SK-N-SH treated with all-trans-retinoic acid at 6 μM for 48 hours (cell line): Measurements from ENCODE around the gene IRAG1.

Experiments
- ATAC-seq: fragments of 200-7000 bp; cut with Tn5 transposase; 3 replicates; pipeline ENCODE4 v1.9.1; 2020; ENCODE audit warnings: mild to moderate bottlenecking, moderate library complexity
- ARNTL ChIP-seq: fragments of 450-650 bp; formaldehyde crosslinking; IDR thresholded peaks from 2 replicates; pipeline ENCODE4 v1.5.0; 2020; ENCODE audit warnings: low read depth, mild to moderate bottlenecking, moderate library complexity, borderline replicate concordance
- BACH2 ChIP-seq: fragments of 250-450 bp; sonication (Bioruptor Pico); IDR thresholded peaks from 2 replicates; pipeline ENCODE4 v1.9.0; 2021; ENCODE audit warnings: mild to moderate bottlenecking, borderline replicate concordance
- CSDC2 ChIP-seq: fragments of 250-450 bp; sonication (Bioruptor Pico); IDR thresholded peaks from 2 replicates; pipeline ENCODE4 v1.5.0; 2020; ENCODE audit warnings: mild to moderate bottlenecking, moderate library complexity
- ESRRG ChIP-seq: fragments of 250-450 bp; sonication (Bioruptor Pico); IDR thresholded peaks from 2 replicates; pipeline ENCODE4 v1.6.1; 2021; ENCODE audit warnings: mild to moderate bottlenecking
- ISL1 ChIP-seq: fragments of 250-450 bp; sonication (Bioruptor Pico); IDR thresholded peaks from 2 replicates; pipeline ENCODE4 v2.1.2; 2022; ENCODE audit warnings: mild to moderate bottlenecking, moderate library complexity
- OSR1 ChIP-seq: fragments of 250-450 bp; sonication (Bioruptor Pico); IDR thresholded peaks from 2 replicates; pipeline ENCODE4 v1.8.0; 2022; ENCODE audit warnings: moderate library complexity, mild to moderate bottlenecking, inconsistent platforms
- PPARA ChIP-seq: fragments of 250-450 bp; sonication (Bioruptor Pico); IDR thresholded peaks from 2 replicates; pipeline ENCODE4 v1.5.0; 2020; ENCODE audit warnings: mild to moderate bottlenecking, borderline replicate concordance
- RARB ChIP-seq: fragments of 250-450 bp; sonication (Bioruptor Pico); IDR thresholded peaks from 2 replicates; pipeline ENCODE4 v1.8.0; 2021; ENCODE audit warnings: mild to moderate bottlenecking, moderate library complexity
- SNAI2 ChIP-seq: fragments of 250-450 bp; sonication (Bioruptor Pico); IDR thresholded peaks from 2 replicates; pipeline ENCODE4 v1.5.0; 2020; ENCODE audit warnings: mild to moderate bottlenecking, moderate library complexity
- TCF4 ChIP-seq: fragments of 250-450 bp; sonication (Bioruptor Pico); IDR thresholded peaks from 2 replicates; pipeline ENCODE4 v1.8.0; 2021; ENCODE audit warnings: mild to moderate bottlenecking, moderate library complexity, borderline replicate concordance
- ZC3H10 ChIP-seq: fragments of 250-450 bp; sonication (Bioruptor Pico); IDR thresholded peaks from 2 replicates; pipeline ENCODE4 v1.5.1; 2021; ENCODE audit warnings: mild to moderate bottlenecking, moderate library complexity
- ZFP3 ChIP-seq: fragments of 250-450 bp; sonication (Bioruptor Pico); IDR thresholded peaks from 2 replicates; pipeline ENCODE4 v1.5.0; 2020; ENCODE audit warnings: mild to moderate bottlenecking, moderate library complexity
- ZFP30 ChIP-seq: fragments of 450-650 bp; formaldehyde crosslinking; IDR thresholded peaks from 2 replicates; pipeline ENCODE4 v1.5.0; 2022; ENCODE audit warnings: mild to moderate bottlenecking, moderate library complexity
- ZNF565 ChIP-seq: fragments of 450-650 bp; formaldehyde crosslinking; conservative IDR thresholded peaks from 2 replicates; pipeline ENCODE4 v1.5.0; 2020; ENCODE audit warnings: low read depth, mild to moderate bottlenecking, moderate library complexity
- ZNF70 ChIP-seq: fragments of 450-650 bp; formaldehyde crosslinking; IDR thresholded peaks from 2 replicates; pipeline ENCODE4 v1.5.0; 2020; ENCODE audit warnings: mild to moderate bottlenecking, moderate library complexity
- ZNF8 ChIP-seq: fragments of 450-650 bp; formaldehyde crosslinking; IDR thresholded peaks from 2 replicates; pipeline ENCODE4 v1.5.0; 2020; ENCODE audit warnings: mild to moderate bottlenecking, moderate library complexity
- TF ChIP-seq, protein P1 (sequence below): fragments of 250-450 bp; sonication (Bioruptor Pico); IDR thresholded peaks from 2 replicates; pipeline ENCODE4 v1.5.1; 2020; ENCODE audit warnings: low read depth, mild to moderate bottlenecking, moderate library complexity
- TF ChIP-seq, protein P2 (sequence below): fragments of 250-450 bp; sonication (Bioruptor Pico); IDR thresholded peaks from 2 replicates; pipeline ENCODE4 v1.5.1; 2021; ENCODE audit warnings: mild to moderate bottlenecking, moderate library complexity
- TF ChIP-seq, protein P3 (sequence below): fragments of 250-450 bp; sonication (Bioruptor Pico); IDR thresholded peaks from 2 replicates; pipeline ENCODE4 v1.5.0; 2020; ENCODE audit warnings: mild to moderate bottlenecking, moderate library complexity
- TF ChIP-seq, protein P4 (sequence below): fragments of 250-450 bp; sonication (Bioruptor Pico); IDR thresholded peaks from 2 replicates; pipeline ENCODE4 v1.8.0; 2021; ENCODE audit warnings: low read depth, mild to moderate bottlenecking, moderate library complexity, borderline replicate concordance
- TF ChIP-seq, protein P5 (sequence below): fragments of 250-450 bp; sonication (Bioruptor Pico); IDR thresholded peaks from 2 replicates; pipeline ENCODE4 v1.8.0; 2020; ENCODE audit warnings: mild to moderate bottlenecking, moderate library complexity, borderline replicate concordance

IRAG1 gene

DNA sequence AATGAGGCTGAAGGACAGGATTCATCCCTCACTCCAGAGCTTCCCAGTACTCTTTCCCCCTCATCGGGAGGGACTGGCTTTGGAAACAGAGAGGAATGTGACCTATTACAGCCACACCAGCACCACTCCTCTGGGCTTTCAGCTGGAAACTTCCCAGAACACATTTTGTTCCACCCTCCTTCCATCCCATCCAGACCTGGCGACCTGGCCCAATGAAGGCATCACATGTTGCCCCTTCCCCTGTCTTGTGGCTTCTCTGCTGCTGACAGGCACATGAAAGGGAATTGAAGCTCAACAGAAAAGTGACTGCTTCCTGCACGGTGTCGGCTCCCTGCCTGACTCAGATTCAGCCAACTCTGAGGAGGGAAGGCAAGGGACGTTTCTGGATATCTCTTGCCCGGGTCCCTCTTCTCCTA lies 19.1 kb downstream of the IRAG1 start:
- TF ChIP-seq ZFP3 (CRISPR knock-in tag) (no peak), SNAI2 (CRISPR knock-in tag) (no peak), RARB (no peak), OSR1 (CRISPR knock-in tag) (no peak), ZFP30 (no peak), ARNTL (no peak), ZNF8 (CRISPR knock-in tag) (no peak), ZC3H10 (CRISPR knock-in tag) (no peak)
- TF ChIP-seq, protein P1, sequence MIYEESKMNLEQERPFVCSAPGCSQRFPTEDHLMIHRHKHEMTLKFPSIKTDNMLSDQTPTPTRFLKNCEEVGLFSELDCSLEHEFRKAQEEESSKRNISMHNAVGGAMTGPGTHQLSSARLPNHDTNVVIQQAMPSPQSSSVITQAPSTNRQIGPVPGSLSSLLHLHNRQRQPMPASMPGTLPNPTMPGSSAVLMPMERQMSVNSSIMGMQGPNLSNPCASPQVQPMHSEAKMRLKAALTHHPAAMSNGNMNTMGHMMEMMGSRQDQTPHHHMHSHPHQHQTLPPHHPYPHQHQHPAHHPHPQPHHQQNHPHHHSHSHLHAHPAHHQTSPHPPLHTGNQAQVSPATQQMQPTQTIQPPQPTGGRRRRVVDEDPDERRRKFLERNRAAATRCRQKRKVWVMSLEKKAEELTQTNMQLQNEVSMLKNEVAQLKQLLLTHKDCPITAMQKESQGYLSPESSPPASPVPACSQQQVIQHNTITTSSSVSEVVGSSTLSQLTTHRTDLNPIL (CRISPR knock-in tag): no peak
- TF ChIP-seq, protein P2, sequence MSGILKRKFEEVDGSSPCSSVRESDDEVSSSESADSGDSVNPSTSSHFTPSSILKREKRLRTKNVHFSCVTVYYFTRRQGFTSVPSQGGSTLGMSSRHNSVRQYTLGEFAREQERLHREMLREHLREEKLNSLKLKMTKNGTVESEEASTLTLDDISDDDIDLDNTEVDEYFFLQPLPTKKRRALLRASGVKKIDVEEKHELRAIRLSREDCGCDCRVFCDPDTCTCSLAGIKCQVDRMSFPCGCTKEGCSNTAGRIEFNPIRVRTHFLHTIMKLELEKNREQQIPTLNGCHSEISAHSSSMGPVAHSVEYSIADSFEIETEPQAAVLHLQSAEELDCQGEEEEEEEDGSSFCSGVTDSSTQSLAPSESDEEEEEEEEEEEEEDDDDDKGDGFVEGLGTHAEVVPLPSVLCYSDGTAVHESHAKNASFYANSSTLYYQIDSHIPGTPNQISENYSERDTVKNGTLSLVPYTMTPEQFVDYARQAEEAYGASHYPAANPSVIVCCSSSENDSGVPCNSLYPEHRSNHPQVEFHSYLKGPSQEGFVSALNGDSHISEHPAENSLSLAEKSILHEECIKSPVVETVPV: no peak
- TF ChIP-seq, protein P3, sequence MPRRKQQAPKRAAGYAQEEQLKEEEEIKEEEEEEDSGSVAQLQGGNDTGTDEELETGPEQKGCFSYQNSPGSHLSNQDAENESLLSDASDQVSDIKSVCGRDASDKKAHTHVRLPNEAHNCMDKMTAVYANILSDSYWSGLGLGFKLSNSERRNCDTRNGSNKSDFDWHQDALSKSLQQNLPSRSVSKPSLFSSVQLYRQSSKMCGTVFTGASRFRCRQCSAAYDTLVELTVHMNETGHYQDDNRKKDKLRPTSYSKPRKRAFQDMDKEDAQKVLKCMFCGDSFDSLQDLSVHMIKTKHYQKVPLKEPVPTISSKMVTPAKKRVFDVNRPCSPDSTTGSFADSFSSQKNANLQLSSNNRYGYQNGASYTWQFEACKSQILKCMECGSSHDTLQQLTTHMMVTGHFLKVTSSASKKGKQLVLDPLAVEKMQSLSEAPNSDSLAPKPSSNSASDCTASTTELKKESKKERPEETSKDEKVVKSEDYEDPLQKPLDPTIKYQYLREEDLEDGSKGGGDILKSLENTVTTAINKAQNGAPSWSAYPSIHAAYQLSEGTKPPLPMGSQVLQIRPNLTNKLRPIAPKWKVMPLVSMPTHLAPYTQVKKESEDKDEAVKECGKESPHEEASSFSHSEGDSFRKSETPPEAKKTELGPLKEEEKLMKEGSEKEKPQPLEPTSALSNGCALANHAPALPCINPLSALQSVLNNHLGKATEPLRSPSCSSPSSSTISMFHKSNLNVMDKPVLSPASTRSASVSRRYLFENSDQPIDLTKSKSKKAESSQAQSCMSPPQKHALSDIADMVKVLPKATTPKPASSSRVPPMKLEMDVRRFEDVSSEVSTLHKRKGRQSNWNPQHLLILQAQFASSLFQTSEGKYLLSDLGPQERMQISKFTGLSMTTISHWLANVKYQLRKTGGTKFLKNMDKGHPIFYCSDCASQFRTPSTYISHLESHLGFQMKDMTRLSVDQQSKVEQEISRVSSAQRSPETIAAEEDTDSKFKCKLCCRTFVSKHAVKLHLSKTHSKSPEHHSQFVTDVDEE: no peak
- TF ChIP-seq, protein P4, sequence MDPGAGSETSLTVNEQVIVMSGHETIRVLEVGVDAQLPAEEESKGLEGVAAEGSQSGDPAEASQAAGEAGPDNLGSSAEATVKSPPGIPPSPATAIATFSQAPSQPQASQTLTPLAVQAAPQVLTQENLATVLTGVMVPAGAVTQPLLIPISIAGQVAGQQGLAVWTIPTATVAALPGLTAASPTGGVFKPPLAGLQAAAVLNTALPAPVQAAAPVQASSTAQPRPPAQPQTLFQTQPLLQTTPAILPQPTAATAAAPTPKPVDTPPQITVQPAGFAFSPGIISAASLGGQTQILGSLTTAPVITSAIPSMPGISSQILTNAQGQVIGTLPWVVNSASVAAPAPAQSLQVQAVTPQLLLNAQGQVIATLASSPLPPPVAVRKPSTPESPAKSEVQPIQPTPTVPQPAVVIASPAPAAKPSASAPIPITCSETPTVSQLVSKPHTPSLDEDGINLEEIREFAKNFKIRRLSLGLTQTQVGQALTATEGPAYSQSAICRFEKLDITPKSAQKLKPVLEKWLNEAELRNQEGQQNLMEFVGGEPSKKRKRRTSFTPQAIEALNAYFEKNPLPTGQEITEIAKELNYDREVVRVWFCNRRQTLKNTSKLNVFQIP: no peak
- TF ChIP-seq, protein P5, sequence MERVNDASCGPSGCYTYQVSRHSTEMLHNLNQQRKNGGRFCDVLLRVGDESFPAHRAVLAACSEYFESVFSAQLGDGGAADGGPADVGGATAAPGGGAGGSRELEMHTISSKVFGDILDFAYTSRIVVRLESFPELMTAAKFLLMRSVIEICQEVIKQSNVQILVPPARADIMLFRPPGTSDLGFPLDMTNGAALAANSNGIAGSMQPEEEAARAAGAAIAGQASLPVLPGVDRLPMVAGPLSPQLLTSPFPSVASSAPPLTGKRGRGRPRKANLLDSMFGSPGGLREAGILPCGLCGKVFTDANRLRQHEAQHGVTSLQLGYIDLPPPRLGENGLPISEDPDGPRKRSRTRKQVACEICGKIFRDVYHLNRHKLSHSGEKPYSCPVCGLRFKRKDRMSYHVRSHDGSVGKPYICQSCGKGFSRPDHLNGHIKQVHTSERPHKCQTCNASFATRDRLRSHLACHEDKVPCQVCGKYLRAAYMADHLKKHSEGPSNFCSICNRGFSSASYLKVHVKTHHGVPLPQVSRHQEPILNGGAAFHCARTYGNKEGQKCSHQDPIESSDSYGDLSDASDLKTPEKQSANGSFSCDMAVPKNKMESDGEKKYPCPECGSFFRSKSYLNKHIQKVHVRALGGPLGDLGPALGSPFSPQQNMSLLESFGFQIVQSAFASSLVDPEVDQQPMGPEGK (CRISPR knock-in tag): no peak
- ATAC-seq: no peak

DNA sequence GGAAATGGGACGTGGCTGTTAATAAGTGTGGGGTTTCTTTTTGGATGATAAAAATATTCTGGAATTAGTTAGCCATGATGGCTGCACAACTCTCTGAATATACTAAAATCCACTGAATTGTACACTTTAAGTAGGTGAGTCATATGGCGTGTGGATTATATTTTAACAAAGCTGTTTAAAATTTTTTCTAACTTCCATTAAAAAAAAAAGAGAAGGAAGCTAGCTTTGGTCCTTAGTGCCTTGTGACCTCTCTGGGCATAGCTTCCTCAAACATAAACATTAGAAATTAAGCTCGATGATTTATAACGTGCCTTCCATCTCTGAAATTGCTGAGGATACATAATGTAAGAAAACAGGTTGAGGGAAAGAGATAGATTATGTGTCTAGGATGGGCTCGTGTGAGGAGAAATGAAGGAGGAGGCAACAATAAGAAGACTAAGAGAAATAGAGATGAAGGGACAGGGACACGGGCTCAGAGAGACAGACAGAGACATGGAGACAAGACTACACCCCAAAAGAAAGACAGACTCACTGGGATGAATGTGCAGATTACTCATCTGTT lies 20.0 kb downstream of the IRAG1 start:
- ATAC-seq: no peak
- TF ChIP-seq OSR1 (CRISPR knock-in tag) (no peak), ARNTL (no peak), CSDC2 (CRISPR knock-in tag) (no peak), PPARA (no peak), TCF4 (CRISPR knock-in tag) (no peak), ZNF8 (CRISPR knock-in tag) (no peak), ESRRG (CRISPR knock-in tag) (no peak), ZFP3 (CRISPR knock-in tag) (no peak), ZFP30 (no peak), BACH2 (no peak), ZC3H10 (CRISPR knock-in tag) (no peak), ZNF565 (CRISPR knock-in tag) (no peak)
- TF ChIP-seq, protein P5 (CRISPR knock-in tag): no peak

DNA sequence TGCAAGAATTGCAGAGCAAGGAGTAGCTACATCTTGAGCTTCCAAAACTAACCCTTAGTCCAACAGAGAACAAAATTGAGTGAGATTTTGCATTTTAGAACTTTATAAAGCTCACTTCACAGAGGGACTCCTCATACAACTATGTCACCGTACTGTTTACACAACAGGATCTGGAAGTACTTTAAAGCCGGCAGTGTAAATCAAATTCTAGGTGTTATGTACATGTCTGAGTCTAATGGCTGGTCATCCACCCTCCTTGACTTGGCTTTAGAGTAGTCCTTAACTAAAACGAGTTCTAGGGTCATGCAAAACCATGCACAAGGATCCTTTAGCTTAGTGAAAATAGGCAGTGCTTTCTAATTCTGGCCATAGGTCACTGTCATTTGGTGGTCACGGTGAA lies 23.5 kb downstream of the IRAG1 start:
- ATAC-seq: no peak
- TF ChIP-seq ZFP30: no peak
- no peak for TF ChIP-seq CSDC2 (CRISPR knock-in tag)
- no peak for TF ChIP-seq ISL1 (CRISPR knock-in tag)
- TF ChIP-seq ESRRG (CRISPR knock-in tag): no peak
- no peak for TF ChIP-seq ZNF70 (CRISPR knock-in tag)
- TF ChIP-seq PPARA: no peak
- no peak for TF ChIP-seq RARB
- TF ChIP-seq ZNF565 (CRISPR knock-in tag): no peak
- TF ChIP-seq, all 23 proteins: peak for 0
